ENCODE measurements around the gene MARCHF10.

- no peak for TF ChIP-seq POLR2AphosphoS5 (IDR thresholded peaks at IDR 0.05; ENCODE audit: insufficient read depth, low read depth, low read length)
- TF ChIP-seq, protein P1, sequence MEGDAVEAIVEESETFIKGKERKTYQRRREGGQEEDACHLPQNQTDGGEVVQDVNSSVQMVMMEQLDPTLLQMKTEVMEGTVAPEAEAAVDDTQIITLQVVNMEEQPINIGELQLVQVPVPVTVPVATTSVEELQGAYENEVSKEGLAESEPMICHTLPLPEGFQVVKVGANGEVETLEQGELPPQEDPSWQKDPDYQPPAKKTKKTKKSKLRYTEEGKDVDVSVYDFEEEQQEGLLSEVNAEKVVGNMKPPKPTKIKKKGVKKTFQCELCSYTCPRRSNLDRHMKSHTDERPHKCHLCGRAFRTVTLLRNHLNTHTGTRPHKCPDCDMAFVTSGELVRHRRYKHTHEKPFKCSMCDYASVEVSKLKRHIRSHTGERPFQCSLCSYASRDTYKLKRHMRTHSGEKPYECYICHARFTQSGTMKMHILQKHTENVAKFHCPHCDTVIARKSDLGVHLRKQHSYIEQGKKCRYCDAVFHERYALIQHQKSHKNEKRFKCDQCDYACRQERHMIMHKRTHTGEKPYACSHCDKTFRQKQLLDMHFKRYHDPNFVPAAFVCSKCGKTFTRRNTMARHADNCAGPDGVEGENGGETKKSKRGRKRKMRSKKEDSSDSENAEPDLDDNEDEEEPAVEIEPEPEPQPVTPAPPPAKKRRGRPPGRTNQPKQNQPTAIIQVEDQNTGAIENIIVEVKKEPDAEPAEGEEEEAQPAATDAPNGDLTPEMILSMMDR (IDR thresholded peaks at IDR 0.05; ENCODE audit: extremely low read depth in 1 of 2, insufficient read depth in 1 of 2, low read depth in 1 of 2, low read length in 2 of 2), result no peak
These were observed 114.3 kb downstream of the MARCHF10 start for GRCh38 chr17:62693616-62694409.
